ENCODE results near the gene EEF2. TPM values are rescaled to one million over a fixed set of nuclear protein-coding genes. Genes with fewer than 3 reads are reported as not detected.
"Not testable (repeated sequence)": the region's sequence is repeated elsewhere in the genome, so short reads cannot be mapped to it uniquely, and the experiment has no call there.

EEF2 gene
- total RNA-seq, 1 donor from 2014 or later: 1,960 TPM

GRCh38 chr19:3970313-3970807 is 14.9 kb downstream of the EEF2 start:
- H3K4me1 ChIP-seq: peaks cover 47% of the 10 kb centered on the region
- no peak for ATAC-seq

GRCh38 chr19:3969435-3970312 is 15.6 kb downstream of the EEF2 start:
- H3K4me1 ChIP-seq: peaks cover 47% of the 10 kb centered on the region
- no peaks in the 10 kb centered on the region for H3K27me3 ChIP-seq
- H3K4me3 ChIP-seq: peak overlapping the region; percentile 80
- ATAC-seq: peak; percentile 0
- H3K9me3 ChIP-seq: no peaks in the 10 kb centered on the region
- DNase-seq: no peak
- TF ChIP-seq, protein P1, sequence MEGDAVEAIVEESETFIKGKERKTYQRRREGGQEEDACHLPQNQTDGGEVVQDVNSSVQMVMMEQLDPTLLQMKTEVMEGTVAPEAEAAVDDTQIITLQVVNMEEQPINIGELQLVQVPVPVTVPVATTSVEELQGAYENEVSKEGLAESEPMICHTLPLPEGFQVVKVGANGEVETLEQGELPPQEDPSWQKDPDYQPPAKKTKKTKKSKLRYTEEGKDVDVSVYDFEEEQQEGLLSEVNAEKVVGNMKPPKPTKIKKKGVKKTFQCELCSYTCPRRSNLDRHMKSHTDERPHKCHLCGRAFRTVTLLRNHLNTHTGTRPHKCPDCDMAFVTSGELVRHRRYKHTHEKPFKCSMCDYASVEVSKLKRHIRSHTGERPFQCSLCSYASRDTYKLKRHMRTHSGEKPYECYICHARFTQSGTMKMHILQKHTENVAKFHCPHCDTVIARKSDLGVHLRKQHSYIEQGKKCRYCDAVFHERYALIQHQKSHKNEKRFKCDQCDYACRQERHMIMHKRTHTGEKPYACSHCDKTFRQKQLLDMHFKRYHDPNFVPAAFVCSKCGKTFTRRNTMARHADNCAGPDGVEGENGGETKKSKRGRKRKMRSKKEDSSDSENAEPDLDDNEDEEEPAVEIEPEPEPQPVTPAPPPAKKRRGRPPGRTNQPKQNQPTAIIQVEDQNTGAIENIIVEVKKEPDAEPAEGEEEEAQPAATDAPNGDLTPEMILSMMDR (IDR thresholded peaks at IDR 0.05): no peak
- H3K36me3 ChIP-seq: peaks cover 26% of the 10 kb centered on the region
- H3K27ac ChIP-seq: peak overlapping the region; percentile 88
- intact Hi-C loops (cut with DNase I): no loop called here

More at GRCh38 chr19:3970313-3970807, 14.9 kb downstream of the EEF2 start:
- TF ChIP-seq, protein P1 (IDR thresholded peaks at IDR 0.05): no peak
- intact Hi-C loops (cut with DNase I): no loop called here
- Histone ChIP-seq H3K36me3 (peaks cover 26% of the 10 kb centered on the region), H3K27me3 (no peaks in the 10 kb centered on the region), H3K4me3 (peak overlapping the region; percentile 80), H3K9me3 (no peaks in the 10 kb centered on the region), H3K27ac (peak overlapping the region; percentile 88)
- no peak for DNase-seq

- H3K27ac ChIP-seq: peak overlapping the region; percentile 88
- DNase-seq: peak; percentile 82
- TF ChIP-seq, protein P1 (IDR thresholded peaks at IDR 0.05): no peak
- H3K4me1 ChIP-seq: peaks cover 47% of the 10 kb centered on the region
- H3K27me3 ChIP-seq: no peaks in the 10 kb centered on the region
- intact Hi-C loops (cut with DNase I): no loop called here
- H3K9me3 ChIP-seq: no peaks in the 10 kb centered on the region
- H3K36me3 ChIP-seq: peaks cover 34% of the 10 kb centered on the region
- peak; percentile 76 for ATAC-seq
- H3K4me3 ChIP-seq: peak overlapping the region; percentile 80
Observed at GRCh38 chr19:3968556-3969434, 16.5 kb downstream of the EEF2 start.

DNA sequence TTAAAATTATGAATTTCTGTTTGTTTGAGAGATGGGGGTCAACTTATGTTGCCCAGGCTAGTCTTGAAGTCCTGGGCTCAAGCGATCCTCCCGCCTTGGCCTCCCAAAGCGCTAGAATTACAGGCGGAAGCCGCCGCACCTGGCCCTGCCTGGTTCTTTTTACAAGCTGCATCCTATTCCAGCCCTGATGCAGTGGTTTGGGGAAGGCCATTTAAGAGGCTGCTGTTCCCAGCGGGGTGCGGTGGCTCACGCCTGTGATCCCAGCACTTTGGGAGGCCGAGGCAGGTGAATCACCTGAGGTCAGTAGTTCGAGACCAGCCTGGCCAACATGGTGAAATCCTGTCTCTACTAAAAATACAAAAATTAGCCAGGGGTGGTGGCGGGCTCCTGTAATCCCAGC is 17.3 kb downstream of the EEF2 start:
- Histone ChIP-seq H3K4me3 (peak overlapping the region; percentile 3), H3K4me1 (peaks cover 47% of the 10 kb centered on the region), H3K27ac (peak overlapping the region; percentile 88), H3K36me3 (peaks cover 42% of the 10 kb centered on the region)
- intact Hi-C loops (cut with DNase I); H3K9me3 ChIP-seq; ATAC-seq; DNase-seq; H3K27me3 ChIP-seq: not testable (repeated sequence)

DNA sequence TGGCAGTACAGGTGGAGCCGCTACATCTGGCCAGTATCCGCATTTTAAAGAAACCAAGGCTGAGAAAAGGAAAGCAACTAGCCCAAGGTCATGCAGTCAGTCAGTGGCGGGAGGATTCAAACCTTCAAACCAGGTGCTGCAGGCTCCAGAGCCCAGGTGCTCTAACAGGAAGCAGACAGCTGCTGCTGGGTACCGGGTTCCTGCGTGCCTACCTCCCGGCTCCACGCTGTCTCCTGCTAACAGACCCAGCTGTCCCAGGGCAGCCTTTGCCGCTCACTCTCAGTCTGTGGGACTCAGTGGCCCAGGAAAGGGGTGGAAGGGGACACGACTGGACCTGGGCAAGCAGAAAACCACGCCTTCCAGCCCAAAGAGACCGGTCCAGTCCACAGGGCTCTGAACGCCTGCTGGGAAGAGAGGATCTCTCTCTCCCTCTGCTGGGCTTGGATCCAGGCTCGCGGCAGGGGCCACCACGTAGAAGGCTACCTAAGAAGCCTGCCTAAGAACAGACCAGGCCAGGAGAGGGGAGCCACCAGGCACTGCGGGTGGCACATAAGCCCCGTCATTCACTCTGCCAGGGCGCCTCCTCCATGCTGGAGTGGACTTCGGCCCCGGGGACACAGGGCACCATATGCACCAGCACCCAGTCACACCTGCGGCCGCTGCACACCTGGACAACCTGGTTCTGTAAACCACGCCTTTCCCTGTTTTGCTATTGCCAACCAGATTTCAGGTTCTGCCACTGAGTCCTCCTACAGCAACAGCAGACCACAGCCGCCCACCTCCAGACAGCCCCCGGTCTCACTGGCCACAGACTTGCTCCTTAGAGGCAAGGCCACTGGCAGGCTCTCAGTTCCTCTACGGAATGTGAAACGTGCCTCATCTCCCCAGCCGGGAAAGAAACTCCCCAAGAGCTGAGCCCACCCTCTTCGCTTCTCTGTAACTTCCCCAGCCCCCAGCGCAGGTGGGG is 18.9 kb downstream of the EEF2 start:
- intact Hi-C loops (cut with DNase I): no loop called here
- no peak overlapping the region for H3K4me3 ChIP-seq
- H3K9me3 ChIP-seq: no peaks in the 10 kb centered on the region
- H3K36me3 ChIP-seq: peaks cover 59% of the 10 kb centered on the region
- TF ChIP-seq, protein P1 (IDR thresholded peaks at IDR 0.05): no peak
- no peaks in the 10 kb centered on the region for H3K27me3 ChIP-seq
- no peak for DNase-seq
- H3K4me1 ChIP-seq: peaks cover 44% of the 10 kb centered on the region
- ATAC-seq: no peak
- peak overlapping the region; percentile 17 for H3K27ac ChIP-seq

Measured in upper lobe of right lung (tissue), 1 donor.